T-cell (primary cell): Measurements from ENCODE around the gene TMEM179. TPM values are rescaled to one million over a fixed set of nuclear protein-coding genes. Genes with fewer than 3 reads are reported as not detected.

ENCODE experiments used
- ATAC-seq, 4 experiments: fragments of 200-7000 bp in 3 of 4; fragments of 150-1000 bp in 1 of 4; cut with Tn5 transposase; replicated peaks in 1 of 4; 1 replicate in 3 of 4; 2 replicates in 1 of 4; pipeline ENCODE4 v1.10.0; 2021; ENCODE audit warnings: moderate library complexity in 3 of 4, mild to moderate bottlenecking in 2 of 4, moderate number of reproducible peaks in 1 of 4
- CTCF ChIA-PET, 2 donors: fragments of 300-600 bp; sonication (Branson Sonifier 250); formaldehyde crosslinking; loops; one replicate each; lab custom pipeline; 2022; ENCODE audit warnings: antibody characterized with exemption in 2 of 2; lab: Charles Lee
- POLR2A ChIA-PET, 2 donors: fragments of 300-600 bp; sonication (Branson Sonifier 250); formaldehyde crosslinking; loops; one replicate each; lab custom pipeline; 2022; ENCODE audit warnings: antibody characterized with exemption in 2 of 2; lab: Charles Lee
- DNase-seq, 35 experiments: peaks; one replicate each; pipeline versions ENCODE4 v3.0.0 to v3.0.0-alpha.2; 2013 to 2023
- H3K27ac ChIP-seq: one replicate; pipeline ENCODE4 v1.5.1; 2013; ENCODE audit warnings: low read length
- H3K27me3 ChIP-seq, 2 experiments: replicated peaks in 1 of 2; 1 replicate in 1 of 2; 2 replicates in 1 of 2; pipeline versions ENCODE4 v1.6.1 to v1.7.0; 2013; ENCODE audit warnings: low read length in 1 of 2, mixed read lengths in 1 of 2; ENCODE audit not compliant: control insufficient read depth in 2 of 2, insufficient read depth in 2 of 2; ENCODE audit errors: extremely low read depth in 1 of 2
- H3K36me3 ChIP-seq, 2 donors: 1 replicate in 1 of 2; 2 replicates in 1 of 2; pipeline versions ENCODE4 v1.6.1 to v1.7.0; 2013; ENCODE audit warnings: low read length in 1 of 2; ENCODE audit not compliant: control insufficient read depth in 2 of 2, insufficient read depth in 1 of 2; ENCODE audit errors: extremely low read depth in 1 of 2
- H3K4me1 ChIP-seq, 2 experiments: 1 replicate in 1 of 2; 2 replicates in 1 of 2; pipeline versions ENCODE4 v1.6.1 to v1.7.0; 2013; ENCODE audit warnings: low read length in 2 of 2, mixed read lengths in 1 of 2; ENCODE audit not compliant: insufficient read depth in 2 of 2, control insufficient read depth in 1 of 2; ENCODE audit errors: extremely low read depth in 1 of 2
- H3K4me3 ChIP-seq, 2 donors: 1 replicate in 1 of 2; 2 replicates in 1 of 2; pipeline versions ENCODE4 v1.5.1 to v1.7.0; 2013; ENCODE audit warnings: mild to moderate bottlenecking in 2 of 2, low read length in 1 of 2, moderate library complexity in 1 of 2; ENCODE audit not compliant: control insufficient read depth in 1 of 2; ENCODE audit errors: extremely low read depth in 1 of 2
- H3K9me3 ChIP-seq: 2 replicates; pipeline ENCODE4 v1.7.0; 2013
- H3K27ac Mint-ChIP-seq, 2 donors: one replicate each; pipeline ENCODE4 v1.8.0; 2020 to 2021; ENCODE audit warnings: mild to moderate bottlenecking in 2 of 2, mixed read lengths in 2 of 2
- H3K27me3 Mint-ChIP-seq, 2 donors: one replicate each; pipeline ENCODE4 v1.8.0; 2021 to 2022; ENCODE audit warnings: mixed read lengths in 2 of 2
- H3K36me3 Mint-ChIP-seq: one replicate; pipeline ENCODE4 v1.8.0; 2021; ENCODE audit warnings: mixed read lengths
- H3K4me1 Mint-ChIP-seq, 3 donors: one replicate each; pipeline ENCODE4 v1.8.0; 2020 to 2022; ENCODE audit warnings: mixed read lengths in 3 of 3, mild to moderate bottlenecking in 1 of 3
- H3K4me3 Mint-ChIP-seq, 3 donors: one replicate each; pipeline ENCODE4 v1.8.0; 2020 to 2022; ENCODE audit warnings: mild to moderate bottlenecking in 3 of 3, mixed read lengths in 3 of 3, moderate library complexity in 3 of 3
- H3K9me3 Mint-ChIP-seq, 3 donors: one replicate each; pipeline ENCODE4 v1.8.0; 2020 to 2022; ENCODE audit warnings: mixed read lengths in 3 of 3
- WGBS: methylation state at CpG from one replicate; pipeline ENCODE4 v1.1.5; 2013; ENCODE audit warnings: missing lambda C conversion rate; ENCODE audit not compliant: insufficient coverage; 5-methylcytosine and 5-hydroxymethylcytosine counted together
- total RNA-seq, 35 experiments: library from RNA in 6 of 35; stranded (reverse) in 6 of 35; fragments of 120-200 nt in 1 of 35; gene quantifications; one replicate each; pipeline versions ENCODE4 v1.2.1 to v1.2.4 and lab custom pipeline; 2013 to 2026

The TMEM179 gene
- total RNA-seq, 5 donors from 2014 or later (not counting 1 experiment from before 2014, with no cell fraction given) = not detected

GRCh38 chr14:104643306-104643705 lies 38.7 kb upstream of the TMEM179 start:
- H3K9me3 ChIP-seq = no peaks in the 10 kb centered on the region
- no peak for ATAC-seq
- peaks cover 0 to 48% of the 10 kb centered on the region in 2 experiments for H3K27me3 ChIP-seq
- H3K36me3 ChIP-seq = no peaks in the 10 kb centered on the region
- no peaks in the 10 kb centered on the region for H3K36me3 Mint-ChIP-seq
- peaks cover 0 to 7% (median 6%) of the 10 kb centered on the region in 3 donors for H3K9me3 Mint-ChIP-seq
- no peak overlapping the region for H3K4me3 Mint-ChIP-seq
- ChIA-PET CTCF (no interaction called here), POLR2A (interaction anchor here in 1 of 2 donors (0.6 kb wide), 1 partner anchor 34 kb away, joined by 3 read pairs; no protein-coding TSS in a partner anchor)
- peaks cover 0 to 7% of the 10 kb centered on the region in 2 experiments for H3K4me1 ChIP-seq
- no peak overlapping the region for H3K4me3 ChIP-seq
- no peak overlapping the region for H3K27ac ChIP-seq
- H3K27me3 Mint-ChIP-seq = peaks cover 11 to 18% of the 10 kb centered on the region in 2 donors
- peaks cover 0 to 13% (median 12%) of the 10 kb centered on the region in 3 donors for H3K4me1 Mint-ChIP-seq
- no CpG with 5 or more reads among the region's 8 CpGs for WGBS
- DNase-seq = no peak
- H3K27ac Mint-ChIP-seq = no peak overlapping the region

- Mint-ChIP-seq H3K27me3 (peaks cover 11 to 19% of the 10 kb centered on the region in 2 donors), H3K4me1 (peaks cover 0 to 13% (median 12%) of the 10 kb centered on the region in 3 donors), H3K4me3 (no peak overlapping the region), H3K9me3 (peaks cover 0 to 7% (median 6%) of the 10 kb centered on the region in 3 donors), H3K36me3 (no peaks in the 10 kb centered on the region), H3K27ac (no peak overlapping the region)
- WGBS = no CpG with 5 or more reads among the region's 9 CpGs
- POLR2A ChIA-PET = no interaction called here
- Histone ChIP-seq H3K27ac (no peak overlapping the region), H3K4me1 (peaks cover 0 to 7% of the 10 kb centered on the region in 2 experiments), H3K27me3 (peaks cover 0 to 46% of the 10 kb centered on the region in 2 experiments), H3K9me3 (no peaks in the 10 kb centered on the region), H3K36me3 (no peaks in the 10 kb centered on the region), H3K4me3 (peak overlapping the region in 1 of 2 donors; percentile 49)
- CTCF ChIA-PET = no interaction called here
- DNase-seq (no peak), ATAC-seq (no peak)
Observed at GRCh38 chr14:104642540-104642868, 37.9 kb upstream of the TMEM179 start.

- Mint-ChIP-seq H3K27ac (no peak overlapping the region), H3K4me3 (no peak overlapping the region)
- CTCF ChIA-PET = no interaction called here
Observed at GRCh38 chr14:104641753-104642539, 37.4 kb upstream of the TMEM179 start.

GRCh38 chr14:104640681-104641080 lies 36.1 kb upstream of the TMEM179 start:
- no peak overlapping the region for H3K4me3 Mint-ChIP-seq
- Histone ChIP-seq H3K27ac (no peak overlapping the region), H3K9me3 (no peaks in the 10 kb centered on the region), H3K27me3 (peaks cover 0 to 47% of the 10 kb centered on the region in 2 experiments), H3K4me3 (no peak overlapping the region), H3K36me3 (no peaks in the 10 kb centered on the region), H3K4me1 (peaks cover 0 to 7% of the 10 kb centered on the region in 2 experiments)
- DNase-seq (no peak), ATAC-seq (no peak)
- H3K27ac Mint-ChIP-seq = no peak overlapping the region
- H3K27me3 Mint-ChIP-seq = peaks cover 11 to 19% of the 10 kb centered on the region in 2 donors
- peaks cover 0 to 13% (median 12%) of the 10 kb centered on the region in 3 donors for H3K4me1 Mint-ChIP-seq
- ChIA-PET POLR2A (no interaction called here), CTCF (no interaction called here)
- no peaks in the 10 kb centered on the region for H3K36me3 Mint-ChIP-seq
- 90% methylated on average over 7 of the region's 10 CpGs for WGBS
- H3K9me3 Mint-ChIP-seq = peaks cover 0 to 7% (median 6%) of the 10 kb centered on the region in 3 donors

More at GRCh38 chr14:104641753-104642539, 37.4 kb upstream of the TMEM179 start:
- peaks cover 11 to 19% of the 10 kb centered on the region in 2 donors for H3K27me3 Mint-ChIP-seq
- Histone ChIP-seq H3K4me3 (peak overlapping the region in 1 of 2 donors; percentile 49), H3K9me3 (no peaks in the 10 kb centered on the region), H3K27ac (no peak overlapping the region), H3K27me3 (peaks cover 0 to 46% of the 10 kb centered on the region in 2 experiments), H3K4me1 (peaks cover 0 to 7% of the 10 kb centered on the region in 2 experiments), H3K36me3 (no peaks in the 10 kb centered on the region)
- POLR2A ChIA-PET = no interaction called here
- DNase-seq (no peak), ATAC-seq (peak in 1 of 4 experiments; percentile 43)
- H3K4me1 Mint-ChIP-seq = peaks cover 0 to 13% (median 12%) of the 10 kb centered on the region in 3 donors
- no peaks in the 10 kb centered on the region for H3K36me3 Mint-ChIP-seq
- peaks cover 0 to 7% (median 6%) of the 10 kb centered on the region in 3 donors for H3K9me3 Mint-ChIP-seq
- 60% methylated on average over 21 of the region's 23 CpGs for WGBS

GRCh38 chr14:104639885-104640548 lies 35.4 kb upstream of the TMEM179 start:
- Mint-ChIP-seq H3K27ac (no peak overlapping the region), H3K36me3 (no peaks in the 10 kb centered on the region), H3K9me3 (peaks cover 0 to 3% (median 1%) of the 10 kb centered on the region in 3 donors), H3K4me1 (peaks cover 0 to 13% (median 12%) of the 10 kb centered on the region in 3 donors), H3K27me3 (peaks cover 9 to 19% of the 10 kb centered on the region in 2 donors), H3K4me3 (no peak overlapping the region)
- ChIA-PET POLR2A (no interaction called here), CTCF (interaction anchor here in 1 of 2 donors (1.1 kb wide), 1 partner anchor 562 kb away, joined by 3 read pairs; no protein-coding TSS in a partner anchor)
- ATAC-seq = peak in 3 of 4 experiments; percentile 64 to 73 (median 69)
- no peaks in the 10 kb centered on the region for H3K9me3 ChIP-seq
- no peak overlapping the region for H3K4me3 ChIP-seq
- H3K27me3 ChIP-seq = peaks cover 0 to 53% of the 10 kb centered on the region in 2 experiments
- WGBS = 10% methylated on average over 17 of the region's 24 CpGs
- H3K27ac ChIP-seq = no peak overlapping the region
- H3K4me1 ChIP-seq = peaks cover 0 to 7% of the 10 kb centered on the region in 2 experiments
- no peaks in the 10 kb centered on the region for H3K36me3 ChIP-seq
- DNase-seq = peak in 17 of 35 experiments; percentile 11 to 58 (median 31)

GRCh38 chr14:104639471-104639870 lies 34.9 kb upstream of the TMEM179 start:
- DNase-seq = no peak
- peaks cover 0 to 13% (median 12%) of the 10 kb centered on the region in 3 donors for H3K4me1 Mint-ChIP-seq
- no peaks in the 10 kb centered on the region for H3K36me3 ChIP-seq
- H3K4me1 ChIP-seq = peaks cover 0 to 7% of the 10 kb centered on the region in 2 experiments
- peaks cover 0 to 59% of the 10 kb centered on the region in 2 experiments for H3K27me3 ChIP-seq
- ATAC-seq = no peak
- H3K4me3 Mint-ChIP-seq = no peak overlapping the region
- no peak overlapping the region for H3K27ac Mint-ChIP-seq
- H3K4me3 ChIP-seq = no peak overlapping the region
- H3K9me3 ChIP-seq = no peaks in the 10 kb centered on the region
- CTCF ChIA-PET = interaction anchor here in 1 of 2 donors (1.1 kb wide), 1 partner anchor 561 kb away, joined by 3 read pairs; no protein-coding TSS in a partner anchor
- no peaks in the 10 kb centered on the region for H3K36me3 Mint-ChIP-seq
- POLR2A ChIA-PET = no interaction called here
- H3K27me3 Mint-ChIP-seq = peaks cover 5 to 19% of the 10 kb centered on the region in 2 donors
- H3K9me3 Mint-ChIP-seq = no peaks in the 10 kb centered on the region
- no peak overlapping the region for H3K27ac ChIP-seq
- no CpG with 5 or more reads among the region's 5 CpGs for WGBS
